GM10266 (cell line): Measurements from ENCODE around the gene UNC5B.

Source experiments
- DNase-seq: peaks from one replicate; pipeline ENCODE4 v3.0.0; 2012; ENCODE audit errors: extremely low spot score
- CTCF ChIP-seq: IDR thresholded peaks from 2 replicates; pipeline ENCODE4 v1.5.1; 2012; ENCODE audit warnings: mild to moderate bottlenecking, low read depth; ENCODE audit not compliant: control insufficient read depth, insufficient read depth; ENCODE audit errors: missing control alignments

Gene UNC5B

GRCh38 chr10:71277914-71278665 is 65.7 kb downstream of the UNC5B start:
- DNase-seq, result no peak
- TF ChIP-seq CTCF, result no peak

- TF ChIP-seq CTCF, result no peak
- no peak for DNase-seq
Measured at GRCh38 chr10:71278691-71279588, 66.6 kb downstream of the UNC5B start.

GRCh38 chr10:71279590-71280170 is 67.3 kb downstream of the UNC5B start:
- no peak for DNase-seq

GRCh38 chr10:71280216-71280615 is 67.8 kb downstream of the UNC5B start:
- DNase-seq, result no peak
- no peak for TF ChIP-seq CTCF

More at GRCh38 chr10:71279590-71280170, 67.3 kb downstream of the UNC5B start:
- no peak for TF ChIP-seq CTCF

- no peak for TF ChIP-seq CTCF
- no peak for DNase-seq
Measured at GRCh38 chr10:71280825-71281224, 68.5 kb downstream of the UNC5B start.

- TF ChIP-seq CTCF, result no peak
- no peak for DNase-seq
Measured at GRCh38 chr10:71281646-71282322, 69.4 kb downstream of the UNC5B start.
